ENCODE data around the gene CHD1L.
"Not testable (repeated sequence)": the region's sequence is repeated elsewhere in the genome, so short reads cannot be mapped to it uniquely, and the experiment has no call there.

CHD1L gene

GRCh38 chr1:147297438-147297837 lies 55.0 kb downstream of the CHD1L start:
- ChIA-PET POLR2A (no interaction called here), CTCF (interaction anchor here (0.6 to 1.4 kb wide), 2 partner anchors 9 to 25 kb away, joined by 3 to 5 read pairs; no protein-coding TSS in a partner anchor)
- DNase-seq (ENCODE audit: extremely low spot score) = no peak
- no peak for TF ChIP-seq CTCF (IDR thresholded peaks at IDR 0.05; ENCODE audit: control extremely low read depth, extremely low read depth, low read depth, missing control alignments)

GRCh38 chr1:147305803-147306202 lies 63.3 kb downstream of the CHD1L start:
- CTCF ChIA-PET; DNase-seq (ENCODE audit: extremely low spot score); POLR2A ChIA-PET: not testable (repeated sequence)

GRCh38 chr1:147316968-147317367 lies 74.5 kb downstream of the CHD1L start:
- POLR2A ChIA-PET = no interaction called here

GRCh38 chr1:147326933-147327687 lies 84.6 kb downstream of the CHD1L start:
- CTCF ChIA-PET; DNase-seq (ENCODE audit: extremely low spot score); POLR2A ChIA-PET: not testable (repeated sequence)

More at GRCh38 chr1:147316968-147317367, 74.5 kb downstream of the CHD1L start:
- no peak for DNase-seq (ENCODE audit: extremely low spot score)
- no peak for TF ChIP-seq CTCF (IDR thresholded peaks at IDR 0.05; ENCODE audit: control extremely low read depth, extremely low read depth, low read depth, missing control alignments)
- CTCF ChIA-PET = interaction anchor here (1.1 kb wide), 1 partner anchor 12 kb away, joined by 3 read pairs; no protein-coding TSS in a partner anchor

DNA sequence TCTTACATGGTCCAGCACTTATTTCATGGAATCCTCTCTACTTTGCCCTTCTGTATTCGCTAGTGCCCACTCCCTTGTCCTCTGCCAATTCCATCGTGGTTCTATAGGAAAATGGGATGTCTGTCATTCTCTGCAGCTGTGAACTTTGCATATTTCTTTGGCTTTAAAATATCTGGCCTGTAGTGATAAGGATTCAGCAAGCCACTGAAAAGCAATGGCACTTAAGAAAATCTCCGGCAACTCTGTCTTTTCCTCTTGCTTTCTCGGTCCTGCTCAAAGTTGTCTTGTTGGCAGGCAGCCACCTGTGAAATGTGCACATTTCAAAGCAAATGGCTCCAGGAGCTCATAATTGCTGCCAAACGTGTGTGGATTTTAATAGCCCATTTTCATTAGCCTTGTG lies 91.8 kb downstream of the CHD1L start:
- no peak for TF ChIP-seq CTCF (IDR thresholded peaks at IDR 0.05; ENCODE audit: control extremely low read depth, extremely low read depth, low read depth, missing control alignments)
- DNase-seq (ENCODE audit: extremely low spot score) = no peak
- CTCF ChIA-PET = no interaction called here
- POLR2A ChIA-PET = no interaction called here

- ChIA-PET CTCF (no interaction called here), POLR2A (no interaction called here)
- no peak for DNase-seq (ENCODE audit: extremely low spot score)
- TF ChIP-seq CTCF (IDR thresholded peaks at IDR 0.05; ENCODE audit: control extremely low read depth, extremely low read depth, low read depth, missing control alignments) = no peak
Observed at GRCh38 chr1:147336291-147336690, 93.8 kb downstream of the CHD1L start.

- POLR2A ChIA-PET = no interaction called here
- CTCF ChIA-PET = no interaction called here
- no peak for TF ChIP-seq CTCF (IDR thresholded peaks at IDR 0.05; ENCODE audit: control extremely low read depth, extremely low read depth, low read depth, missing control alignments)
- no peak for DNase-seq (ENCODE audit: extremely low spot score)
Observed at GRCh38 chr1:147337040-147337630, 94.7 kb downstream of the CHD1L start.
